HCT116 (cell line): ENCODE measurements around the gene RIOK2.

ENCODE experiments used
- CBX3 ChIP-seq: IDR thresholded peaks from 2 replicates; pipeline ENCODE4 v1.6.1; 2012; ENCODE audit warnings: low read depth
- CEBPB ChIP-seq: IDR thresholded peaks from 2 replicates; pipeline ENCODE4 v1.6.1; 2012; ENCODE audit warnings: low read depth
- EGR1 ChIP-seq: IDR thresholded peaks from 2 replicates; pipeline ENCODE4 v1.6.1; 2012; ENCODE audit warnings: low read depth
- EZH2 ChIP-seq: fragments of 200-600 bp; sonication (generic); IDR thresholded peaks from 2 replicates; pipeline ENCODE4 v1.6.1; 2017; ENCODE audit warnings: antibody characterized with exemption, mixed run types
- POLR2A ChIP-seq: IDR thresholded peaks from 2 replicates; pipeline ENCODE4 v1.7.0; 2011; ENCODE audit warnings: borderline replicate concordance; ENCODE audit not compliant: insufficient read depth, insufficient read length; ENCODE audit errors: extremely low read depth
- POLR2AphosphoS5 ChIP-seq: IDR thresholded peaks from 2 replicates; pipeline ENCODE4 v1.6.1; 2011; ENCODE audit warnings: mild to moderate bottlenecking, low read depth, low read length, moderate library complexity
- RAD21 ChIP-seq: IDR thresholded peaks from 2 replicates; pipeline ENCODE4 v1.6.1; 2012; ENCODE audit warnings: low read depth, mild to moderate bottlenecking
- TCF7L2 ChIP-seq: IDR thresholded peaks from 2 replicates; pipeline ENCODE4 v1.7.0; 2011; ENCODE audit warnings: borderline replicate concordance, inconsistent platforms; ENCODE audit not compliant: insufficient read depth, insufficient read length; ENCODE audit errors: extremely low read depth
- YY1 ChIP-seq: IDR thresholded peaks from 2 replicates; pipeline ENCODE4 v1.6.1; 2011; ENCODE audit warnings: low read length, low read depth, moderate library complexity, mild to moderate bottlenecking; ENCODE audit not compliant: insufficient replicate concordance; ENCODE audit errors: extremely low read depth
- TF ChIP-seq, protein P1 (sequence below), 3 experiments: fragments of 200-600 bp in 1 of 3; sonication (generic) in 1 of 3; IDR thresholded peaks in 2 of 3; conservative IDR thresholded peaks in 1 of 3; 2 replicates each; pipeline ENCODE4 v1.5.1; 2012 to 2017; ENCODE audit warnings: low read depth in 2 of 3, low read length in 2 of 3, antibody characterized with exemption in 1 of 3, borderline replicate concordance in 1 of 3, control low read depth in 1 of 3, mild to moderate bottlenecking in 1 of 3, mixed read lengths in 1 of 3, mixed run types in 1 of 3, moderate library complexity in 1 of 3; ENCODE audit not compliant: insufficient read depth in 1 of 3
- TF ChIP-seq, protein P2 (sequence below): IDR thresholded peaks from 2 replicates; pipeline ENCODE4 v1.6.1; 2012
- TF ChIP-seq, protein P3 (sequence below): IDR thresholded peaks from 2 replicates; pipeline ENCODE4 v1.6.1; 2012; ENCODE audit warnings: low read depth

DNA sequence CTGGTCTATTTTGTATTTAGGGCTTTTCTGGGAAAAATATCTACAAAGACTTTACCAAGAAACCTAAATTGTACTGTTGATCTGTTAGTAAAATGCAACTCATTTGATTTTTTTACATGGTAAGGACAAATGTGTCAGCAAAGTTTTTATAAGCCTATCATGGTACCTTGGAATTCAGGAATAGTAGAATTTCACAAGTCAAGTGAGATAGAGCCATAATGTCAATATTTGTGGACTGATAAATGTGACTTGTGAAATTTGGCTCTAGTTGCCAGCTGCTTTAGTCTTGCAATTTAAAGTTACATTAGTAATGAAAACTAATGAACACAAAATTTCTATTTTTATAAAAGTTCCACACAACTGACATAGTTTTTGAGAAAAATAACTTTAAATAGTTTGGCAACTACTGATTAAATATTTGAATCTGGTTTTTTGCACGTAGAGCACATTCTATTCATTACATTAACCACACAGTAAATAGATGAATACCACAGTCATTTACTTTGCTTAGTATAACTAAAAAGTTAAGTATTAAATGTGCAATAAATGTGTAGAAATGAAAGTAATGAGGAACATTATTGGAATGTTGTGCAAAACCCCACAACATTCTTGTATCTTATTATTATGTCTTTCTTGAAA, 41.2 kb upstream of the RIOK2 start:
- TF ChIP-seq, protein P1, sequence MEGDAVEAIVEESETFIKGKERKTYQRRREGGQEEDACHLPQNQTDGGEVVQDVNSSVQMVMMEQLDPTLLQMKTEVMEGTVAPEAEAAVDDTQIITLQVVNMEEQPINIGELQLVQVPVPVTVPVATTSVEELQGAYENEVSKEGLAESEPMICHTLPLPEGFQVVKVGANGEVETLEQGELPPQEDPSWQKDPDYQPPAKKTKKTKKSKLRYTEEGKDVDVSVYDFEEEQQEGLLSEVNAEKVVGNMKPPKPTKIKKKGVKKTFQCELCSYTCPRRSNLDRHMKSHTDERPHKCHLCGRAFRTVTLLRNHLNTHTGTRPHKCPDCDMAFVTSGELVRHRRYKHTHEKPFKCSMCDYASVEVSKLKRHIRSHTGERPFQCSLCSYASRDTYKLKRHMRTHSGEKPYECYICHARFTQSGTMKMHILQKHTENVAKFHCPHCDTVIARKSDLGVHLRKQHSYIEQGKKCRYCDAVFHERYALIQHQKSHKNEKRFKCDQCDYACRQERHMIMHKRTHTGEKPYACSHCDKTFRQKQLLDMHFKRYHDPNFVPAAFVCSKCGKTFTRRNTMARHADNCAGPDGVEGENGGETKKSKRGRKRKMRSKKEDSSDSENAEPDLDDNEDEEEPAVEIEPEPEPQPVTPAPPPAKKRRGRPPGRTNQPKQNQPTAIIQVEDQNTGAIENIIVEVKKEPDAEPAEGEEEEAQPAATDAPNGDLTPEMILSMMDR (IDR thresholded peaks at IDR 0.05 in 2 of 3, conservative IDR thresholded peaks at IDR 0.05 in 1 of 3; ENCODE audit: borderline replicate concordance in 1 of 3, insufficient read depth in 1 of 3, low read depth in 2 of 3, low read length in 2 of 3) = no peak
- TF ChIP-seq CEBPB = no peak
- TF ChIP-seq YY1 = no peak
- TF ChIP-seq POLR2AphosphoS5 = no peak
- TF ChIP-seq, protein P2, sequence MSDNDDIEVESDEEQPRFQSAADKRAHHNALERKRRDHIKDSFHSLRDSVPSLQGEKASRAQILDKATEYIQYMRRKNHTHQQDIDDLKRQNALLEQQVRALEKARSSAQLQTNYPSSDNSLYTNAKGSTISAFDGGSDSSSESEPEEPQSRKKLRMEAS = no peak
- no peak for TF ChIP-seq EZH2
- no peak for TF ChIP-seq TCF7L2
- TF ChIP-seq POLR2A = no peak
- TF ChIP-seq, protein P3, sequence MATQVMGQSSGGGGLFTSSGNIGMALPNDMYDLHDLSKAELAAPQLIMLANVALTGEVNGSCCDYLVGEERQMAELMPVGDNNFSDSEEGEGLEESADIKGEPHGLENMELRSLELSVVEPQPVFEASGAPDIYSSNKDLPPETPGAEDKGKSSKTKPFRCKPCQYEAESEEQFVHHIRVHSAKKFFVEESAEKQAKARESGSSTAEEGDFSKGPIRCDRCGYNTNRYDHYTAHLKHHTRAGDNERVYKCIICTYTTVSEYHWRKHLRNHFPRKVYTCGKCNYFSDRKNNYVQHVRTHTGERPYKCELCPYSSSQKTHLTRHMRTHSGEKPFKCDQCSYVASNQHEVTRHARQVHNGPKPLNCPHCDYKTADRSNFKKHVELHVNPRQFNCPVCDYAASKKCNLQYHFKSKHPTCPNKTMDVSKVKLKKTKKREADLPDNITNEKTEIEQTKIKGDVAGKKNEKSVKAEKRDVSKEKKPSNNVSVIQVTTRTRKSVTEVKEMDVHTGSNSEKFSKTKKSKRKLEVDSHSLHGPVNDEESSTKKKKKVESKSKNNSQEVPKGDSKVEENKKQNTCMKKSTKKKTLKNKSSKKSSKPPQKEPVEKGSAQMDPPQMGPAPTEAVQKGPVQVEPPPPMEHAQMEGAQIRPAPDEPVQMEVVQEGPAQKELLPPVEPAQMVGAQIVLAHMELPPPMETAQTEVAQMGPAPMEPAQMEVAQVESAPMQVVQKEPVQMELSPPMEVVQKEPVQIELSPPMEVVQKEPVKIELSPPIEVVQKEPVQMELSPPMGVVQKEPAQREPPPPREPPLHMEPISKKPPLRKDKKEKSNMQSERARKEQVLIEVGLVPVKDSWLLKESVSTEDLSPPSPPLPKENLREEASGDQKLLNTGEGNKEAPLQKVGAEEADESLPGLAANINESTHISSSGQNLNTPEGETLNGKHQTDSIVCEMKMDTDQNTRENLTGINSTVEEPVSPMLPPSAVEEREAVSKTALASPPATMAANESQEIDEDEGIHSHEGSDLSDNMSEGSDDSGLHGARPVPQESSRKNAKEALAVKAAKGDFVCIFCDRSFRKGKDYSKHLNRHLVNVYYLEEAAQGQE = no peak
- no peak for TF ChIP-seq CBX3
- TF ChIP-seq EGR1 = no peak
- TF ChIP-seq RAD21 = no peak
